ENCODE data around the gene TMEM39A. TPM values are rescaled to one million over a fixed set of nuclear protein-coding genes. Genes with fewer than 3 reads are reported as not detected.
A peak's percentile ranks its signal among the peaks of the same experiment; 100 is the strongest.

TMEM39A gene
- total RNA-seq, 4 donors from 2014 or later = 7.1 to 38.4 (median 32.1) TPM

GRCh38 chr3:119401503-119402440 is 61.6 kb downstream of the TMEM39A start:
- Histone ChIP-seq H3K9me3 (no peaks in the 10 kb centered on the region), H3K27ac (peak overlapping the region in 1 of 4 donors; percentile 55), H3K27me3 (no peaks in the 10 kb centered on the region), H3K4me1 (no peaks in the 10 kb centered on the region), H3K36me3 (peaks cover 0 to 7% (median 3%) of the 10 kb centered on the region in 4 donors), H3K4me3 (no peak overlapping the region)
- intact Hi-C loops (cut with DNase I; ENCODE audit: low total_unique reads) = no loop called here
- no peak for DNase-seq
- 87 to 91% methylated on average over 3 to 36 of the region's 36 CpGs for WGBS, 2 donors (ENCODE audit: low coverage in 1 of 2)
- in situ Hi-C loops (cut with MboI; ENCODE audit: low pct_ligation_motif_present in 1 of 4, low pct_unique_long_range_greater_than_20kb in 1 of 4, low sequenced_read_pairs in 3 of 4) = no loop called here
- TF ChIP-seq CTCF (IDR thresholded peaks at IDR 0.05) (no peak), POLR2AphosphoS5 (IDR thresholded peaks at IDR 0.05) (no peak), EP300 (IDR thresholded peaks at IDR 0.05; ENCODE audit: low read depth) (no peak)

GRCh38 chr3:119401069-119401468 is 62.3 kb downstream of the TMEM39A start:
- H3K36me3 ChIP-seq = peaks cover 0 to 7% (median 3%) of the 10 kb centered on the region in 4 donors

GRCh38 chr3:119400466-119400865 is 62.9 kb downstream of the TMEM39A start:
- Histone ChIP-seq H3K9me3 (no peaks in the 10 kb centered on the region), H3K27ac (no peak overlapping the region), H3K4me3 (no peak overlapping the region), H3K4me1 (no peaks in the 10 kb centered on the region), H3K27me3 (no peaks in the 10 kb centered on the region), H3K36me3 (peaks cover 0 to 7% (median 3%) of the 10 kb centered on the region in 4 donors)
- TF ChIP-seq POLR2AphosphoS5 (IDR thresholded peaks at IDR 0.05) (no peak), CTCF (IDR thresholded peaks at IDR 0.05) (no peak), EP300 (IDR thresholded peaks at IDR 0.05; ENCODE audit: low read depth) (no peak), POLR2A (IDR thresholded peaks at IDR 0.05) (no peak)
- in situ Hi-C loops (cut with MboI; ENCODE audit: low pct_ligation_motif_present in 1 of 4, low pct_unique_long_range_greater_than_20kb in 1 of 4, low sequenced_read_pairs in 3 of 4) = no loop called here
- no peak for DNase-seq
- intact Hi-C loops (cut with DNase I; ENCODE audit: low total_unique reads) = no loop called here
- WGBS, 2 donors (ENCODE audit: low coverage in 1 of 2) = 77 to 81% methylated on average over 5 of the region's 5 CpGs

More at GRCh38 chr3:119401069-119401468, 62.3 kb downstream of the TMEM39A start:
- H3K9me3 ChIP-seq = no peaks in the 10 kb centered on the region
- no peak overlapping the region for H3K4me3 ChIP-seq
- peak overlapping the region in 1 of 4 donors; percentile 55 for H3K27ac ChIP-seq
- WGBS, 2 donors (ENCODE audit: low coverage in 1 of 2) = 86 to 89% methylated on average over 1 to 5 of the region's 5 CpGs
- no peak for TF ChIP-seq POLR2AphosphoS5 (IDR thresholded peaks at IDR 0.05)
- TF ChIP-seq CTCF (IDR thresholded peaks at IDR 0.05) = no peak
- TF ChIP-seq POLR2A (IDR thresholded peaks at IDR 0.05) = no peak
- no peak for TF ChIP-seq EP300 (IDR thresholded peaks at IDR 0.05; ENCODE audit: low read depth)
- intact Hi-C loops (cut with DNase I; ENCODE audit: low total_unique reads) = no loop called here
- DNase-seq = no peak
- no peaks in the 10 kb centered on the region for H3K4me1 ChIP-seq
- no peaks in the 10 kb centered on the region for H3K27me3 ChIP-seq
- in situ Hi-C loops (cut with MboI; ENCODE audit: low pct_ligation_motif_present in 1 of 4, low pct_unique_long_range_greater_than_20kb in 1 of 4, low sequenced_read_pairs in 3 of 4) = no loop called here

- intact Hi-C loops (cut with DNase I; ENCODE audit: low total_unique reads) (no loop called here), in situ Hi-C loops (cut with MboI; ENCODE audit: low pct_ligation_motif_present in 1 of 4, low pct_unique_long_range_greater_than_20kb in 1 of 4, low sequenced_read_pairs in 3 of 4) (loop anchor here in 1 of 4 donors (25.0 kb wide), 1 partner anchor 510 kb away; no protein-coding TSS in a partner anchor)
- Histone ChIP-seq H3K4me1 (no peaks in the 10 kb centered on the region), H3K27ac (no peak overlapping the region), H3K27me3 (no peaks in the 10 kb centered on the region), H3K4me3 (no peak overlapping the region), H3K9me3 (no peaks in the 10 kb centered on the region), H3K36me3 (peaks cover 0 to 6% (median 2%) of the 10 kb centered on the region in 4 donors)
- no peak for DNase-seq
- TF ChIP-seq POLR2A (IDR thresholded peaks at IDR 0.05) (no peak), EP300 (IDR thresholded peaks at IDR 0.05; ENCODE audit: low read depth) (no peak), POLR2AphosphoS5 (IDR thresholded peaks at IDR 0.05) (no peak), CTCF (IDR thresholded peaks at IDR 0.05) (no peak)
- 83 to 97% methylated on average over 1 to 2 of the region's 2 CpGs for WGBS, 2 donors (ENCODE audit: low coverage in 1 of 2)
Measured at GRCh38 chr3:119396870-119397269, 66.5 kb downstream of the TMEM39A start.

All from transverse colon (tissue), 4 donors.